Lung (tissue), 12 donors: ENCODE data around the gene SLC49A4. TPM values are rescaled to one million over a fixed set of nuclear protein-coding genes. Genes with fewer than 3 reads are reported as not detected.
A peak's percentile ranks its signal among the peaks of the same experiment; 100 is the strongest.

ENCODE experiments used
- ATAC-seq: fragments of 200-7000 bp; cut with Tn5 transposase; one replicate; pipeline ENCODE4 v1.9.1; 2020; ENCODE audit warnings: moderate number of reproducible peaks; ENCODE audit not compliant: insufficient read depth, low FRiP score
- DNase-seq, 3 donors: peaks; one replicate each; pipeline ENCODE4 v3.0.0-alpha.2; 2013 to 2017
- H3K27ac ChIP-seq, 2 donors: one replicate each; pipeline ENCODE4 v1.5.1; 2013; ENCODE audit warnings: mild to moderate bottlenecking in 2 of 2, moderate library complexity in 2 of 2, control low read depth in 1 of 2, inconsistent platforms in 1 of 2, low read depth in 1 of 2, low read length in 1 of 2
- H3K27me3 ChIP-seq, 3 donors: one replicate each; pipeline ENCODE4 v1.5.1; 2013; ENCODE audit warnings: low read length in 2 of 3; ENCODE audit not compliant: control insufficient read depth in 3 of 3, insufficient read depth in 3 of 3
- H3K36me3 ChIP-seq, 4 donors: one replicate each; pipeline ENCODE4 v1.5.1; 2013; ENCODE audit warnings: low read length in 4 of 4, mild to moderate bottlenecking in 1 of 4, moderate library complexity in 1 of 4; ENCODE audit not compliant: control insufficient read depth in 4 of 4, insufficient read depth in 4 of 4
- H3K4me1 ChIP-seq, 5 donors: one replicate each; pipeline ENCODE4 v1.5.1; 2013; ENCODE audit warnings: low read length in 5 of 5, mild to moderate bottlenecking in 2 of 5, moderate library complexity in 1 of 5; ENCODE audit not compliant: control insufficient read depth in 5 of 5, insufficient read depth in 5 of 5
- H3K4me3 ChIP-seq: one replicate; pipeline ENCODE4 v1.5.1; 2013; ENCODE audit warnings: mild to moderate bottlenecking, control low read depth, moderate library complexity
- H3K9ac ChIP-seq, 2 donors: one replicate each; pipeline ENCODE4 v1.5.1; 2013; ENCODE audit warnings: low read length in 2 of 2, control low read depth in 1 of 2; ENCODE audit not compliant: insufficient read depth in 1 of 2
- H3K9me3 ChIP-seq, 4 donors: one replicate each; pipeline ENCODE4 v1.5.1; 2013; ENCODE audit warnings: low read length in 3 of 4, mild to moderate bottlenecking in 1 of 4, moderate library complexity in 1 of 4; ENCODE audit not compliant: control insufficient read depth in 4 of 4, insufficient read depth in 3 of 4
- CTCF ChIP-seq: IDR thresholded peaks from 2 replicates; pipeline ENCODE4 v1.5.1; 2012; ENCODE audit warnings: mild to moderate bottlenecking; ENCODE audit errors: control extremely low read depth, extremely low read depth
- WGBS, 2 donors: extraction: QIAGEN DNeasy Blood & Tissue Kit; methylation state at CpG; one replicate each; pipeline ENCODE4 v1.1.7; 2013; 5-methylcytosine and 5-hydroxymethylcytosine counted together
- polyA plus RNA-seq, 2 donors: library from polyadenylated mRNA; stranded (reverse); fragments of 200-250 nt; gene quantifications; one replicate each; pipeline ENCODE4 v1.2.1, GENCODE V29; 2013
- total RNA-seq, 2 donors: library from RNA; depleted of rRNA in 1 of 2; stranded (reverse); fragments of >200 nt in 1 of 2; gene quantifications; one replicate each; pipeline ENCODE4 v1.2.1, GENCODE V29; 2014 to 2021
- donor health status: control.
- donor health status: control.
- donor health status: Bipolar disorder and iron deficiency.
- donor health status: healthy.
- donor health status: DM: yes; HTN: yes; CAD: no.

The SLC49A4 gene
- total and polyA plus RNA-seq, 4 donors = 3.9 to 24.4 (median 9.9) TPM

GRCh38 chr3:122789585-122790273 lies 5.1 kb upstream of the SLC49A4 start:
- no peak for TF ChIP-seq CTCF
- H3K27ac ChIP-seq = no peak overlapping the region
- no peaks in the 10 kb centered on the region for H3K9me3 ChIP-seq
- H3K4me1 ChIP-seq = peaks cover 0 to 10% (median 0%) of the 10 kb centered on the region in 5 donors
- ATAC-seq (no peak), DNase-seq (no peak)
- WGBS, 2 donors = 88 to 89% methylated on average over 11 of the region's 11 CpGs
- H3K4me3 ChIP-seq = no peak overlapping the region
- no peaks in the 10 kb centered on the region for H3K36me3 ChIP-seq
- H3K9ac ChIP-seq = no peak overlapping the region
- H3K27me3 ChIP-seq = no peaks in the 10 kb centered on the region

- Histone ChIP-seq H3K4me3 (peak within 1 kb of the TSS; percentile 71), H3K9me3 (no peaks in the 10 kb centered on the region), H3K27me3 (no peaks in the 10 kb centered on the region), H3K27ac (peak within 1 kb of the TSS; percentile 97 to 100), H3K9ac (peak within 1 kb of the TSS; percentile 33 to 83), H3K4me1 (peaks cover 0 to 19% (median 6%) of the 10 kb centered on the region in 5 donors), H3K36me3 (no peaks in the 10 kb centered on the region)
- peak; percentile 90 to 94 (median 91) for DNase-seq
- peak; percentile 69 for ATAC-seq
- no peak for TF ChIP-seq CTCF
- WGBS, 2 donors = 0% methylated on average over 46 of the region's 46 CpGs
Observed at GRCh38 chr3:122793568-122794416, 1.1 kb upstream of the SLC49A4 start, which contains the start of gene HSPBAP1. HSPBAP1 (minus strand) TSS chr3:122793831; CDS start chr3:122793680, 151 bp downstream.

GRCh38 chr3:122794483-122794778 lies 438 bp upstream of the SLC49A4 start:
- peaks cover 0 to 19% (median 6%) of the 10 kb centered on the region in 5 donors for H3K4me1 ChIP-seq
- TF ChIP-seq CTCF = no peak
- H3K9ac ChIP-seq = peak overlapping the region; percentile 33 to 83
- H3K4me3 ChIP-seq = peak overlapping the region; percentile 62
- no peaks in the 10 kb centered on the region for H3K27me3 ChIP-seq
- 0% methylated on average over 6 of the region's 6 CpGs for WGBS, 2 donors
- no peaks in the 10 kb centered on the region for H3K36me3 ChIP-seq
- ATAC-seq (no peak), DNase-seq (no peak)
- H3K9me3 ChIP-seq = no peaks in the 10 kb centered on the region
- H3K27ac ChIP-seq = peak overlapping the region; percentile 97 to 100
